Measurements from ENCODE around the gene LMOD3.

Gene LMOD3

DNA sequence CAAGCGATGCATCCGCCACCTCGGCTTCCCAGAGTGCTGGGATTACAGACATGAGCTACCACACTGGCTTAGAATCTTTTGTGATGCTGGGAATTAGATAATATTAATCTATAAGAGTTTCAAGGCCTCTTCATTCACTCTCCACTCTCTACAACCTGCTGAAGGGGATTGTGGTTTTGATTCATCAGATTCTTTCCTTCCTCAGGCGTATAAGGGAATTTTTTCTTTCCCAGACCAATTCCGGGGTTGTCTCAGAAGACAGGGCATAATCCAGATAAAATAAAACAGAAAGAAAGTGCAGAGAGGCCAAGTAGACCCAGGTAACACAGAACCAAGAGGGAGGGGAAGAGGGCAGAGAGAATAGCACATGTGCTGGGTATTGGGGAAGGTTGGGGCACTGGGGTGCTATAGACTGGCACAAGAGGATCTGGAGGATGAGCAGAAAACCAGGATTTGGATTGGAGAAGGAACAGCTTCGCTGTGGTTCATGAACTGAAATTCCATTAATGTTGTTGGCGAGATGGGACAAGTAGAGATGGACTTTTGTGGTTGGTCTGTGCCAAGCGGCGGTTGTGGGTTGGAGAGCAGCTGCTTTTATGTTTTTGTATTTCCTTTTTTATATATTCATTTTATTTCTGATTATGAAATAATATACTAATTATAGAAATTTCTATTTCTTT is 24.8 kb downstream of the LMOD3 start:
- Histone ChIP-seq H3K79me2 (ENCODE audit: insufficient read depth, low read depth) (peaks cover 79% of the 10 kb centered on the region), H3K4me1 (ENCODE audit: low read depth, poor library complexity, severe bottlenecking) (peaks cover 88% of the 10 kb centered on the region)

DNA sequence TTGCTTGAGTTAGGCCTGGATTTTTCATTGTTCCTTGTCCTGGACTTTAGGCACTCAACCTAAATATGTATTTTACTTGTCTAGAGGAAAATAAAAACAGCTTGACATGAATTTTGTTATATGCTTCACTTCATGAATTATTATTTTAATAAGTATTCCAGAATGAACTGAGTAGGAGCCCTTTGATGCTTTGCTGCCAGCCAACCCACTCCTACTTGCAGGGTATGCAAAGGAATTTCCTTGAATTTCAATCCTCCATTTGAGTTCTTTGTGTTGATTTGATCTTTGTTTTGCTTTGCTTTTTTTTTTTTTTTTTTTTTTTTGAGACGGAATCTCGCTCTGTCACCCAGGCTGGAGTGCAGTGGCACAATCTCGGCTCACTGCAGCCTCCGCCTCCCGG is 26.1 kb downstream of the LMOD3 start:
- Histone ChIP-seq H3K4me2 (peak overlapping the region; percentile 57), H3K79me2 (ENCODE audit: insufficient read depth, low read depth) (peaks cover 79% of the 10 kb centered on the region), H3K4me3 (IDR thresholded peaks at IDR 0.05; ENCODE audit: insufficient read depth, low read depth, low read length) (no peak overlapping the region), H2AFZ (ENCODE audit: low read depth) (no peak overlapping the region), H4K20me1 (ENCODE audit: insufficient read depth) (no peaks in the 10 kb centered on the region), H3K27me3 (ENCODE audit: insufficient read depth, low read depth) (no peaks in the 10 kb centered on the region), H3K27ac (peak overlapping the region; percentile 78), H3K36me3 (ENCODE audit: insufficient read depth) (no peaks in the 10 kb centered on the region), H3K4me1 (ENCODE audit: low read depth, poor library complexity, severe bottlenecking) (peaks cover 91% of the 10 kb centered on the region), H3K9ac (no peak overlapping the region; the same call in 1 of the 2 replicates)
- TF ChIP-seq, protein P1, sequence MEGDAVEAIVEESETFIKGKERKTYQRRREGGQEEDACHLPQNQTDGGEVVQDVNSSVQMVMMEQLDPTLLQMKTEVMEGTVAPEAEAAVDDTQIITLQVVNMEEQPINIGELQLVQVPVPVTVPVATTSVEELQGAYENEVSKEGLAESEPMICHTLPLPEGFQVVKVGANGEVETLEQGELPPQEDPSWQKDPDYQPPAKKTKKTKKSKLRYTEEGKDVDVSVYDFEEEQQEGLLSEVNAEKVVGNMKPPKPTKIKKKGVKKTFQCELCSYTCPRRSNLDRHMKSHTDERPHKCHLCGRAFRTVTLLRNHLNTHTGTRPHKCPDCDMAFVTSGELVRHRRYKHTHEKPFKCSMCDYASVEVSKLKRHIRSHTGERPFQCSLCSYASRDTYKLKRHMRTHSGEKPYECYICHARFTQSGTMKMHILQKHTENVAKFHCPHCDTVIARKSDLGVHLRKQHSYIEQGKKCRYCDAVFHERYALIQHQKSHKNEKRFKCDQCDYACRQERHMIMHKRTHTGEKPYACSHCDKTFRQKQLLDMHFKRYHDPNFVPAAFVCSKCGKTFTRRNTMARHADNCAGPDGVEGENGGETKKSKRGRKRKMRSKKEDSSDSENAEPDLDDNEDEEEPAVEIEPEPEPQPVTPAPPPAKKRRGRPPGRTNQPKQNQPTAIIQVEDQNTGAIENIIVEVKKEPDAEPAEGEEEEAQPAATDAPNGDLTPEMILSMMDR (conservative IDR thresholded peaks at IDR 0.05; ENCODE audit: low read depth, low read length), result no peak

More for the DNA sequence above, 24.8 kb downstream of the LMOD3 start:
- TF ChIP-seq, protein P1 (conservative IDR thresholded peaks at IDR 0.05; ENCODE audit: low read depth, low read length), result no peak
- Histone ChIP-seq H3K4me3 (IDR thresholded peaks at IDR 0.05; ENCODE audit: insufficient read depth, low read depth, low read length) (no peak overlapping the region), H3K27ac (peak overlapping the region; percentile 78; the same call in 1 of the 2 replicates), H4K20me1 (ENCODE audit: insufficient read depth) (no peaks in the 10 kb centered on the region), H2AFZ (ENCODE audit: low read depth) (no peak overlapping the region), H3K9ac (no peak overlapping the region), H3K4me2 (peak overlapping the region; percentile 57), H3K36me3 (ENCODE audit: insufficient read depth) (no peaks in the 10 kb centered on the region; the same call in 1 of the 2 replicates), H3K27me3 (ENCODE audit: insufficient read depth, low read depth) (no peaks in the 10 kb centered on the region)

DNA sequence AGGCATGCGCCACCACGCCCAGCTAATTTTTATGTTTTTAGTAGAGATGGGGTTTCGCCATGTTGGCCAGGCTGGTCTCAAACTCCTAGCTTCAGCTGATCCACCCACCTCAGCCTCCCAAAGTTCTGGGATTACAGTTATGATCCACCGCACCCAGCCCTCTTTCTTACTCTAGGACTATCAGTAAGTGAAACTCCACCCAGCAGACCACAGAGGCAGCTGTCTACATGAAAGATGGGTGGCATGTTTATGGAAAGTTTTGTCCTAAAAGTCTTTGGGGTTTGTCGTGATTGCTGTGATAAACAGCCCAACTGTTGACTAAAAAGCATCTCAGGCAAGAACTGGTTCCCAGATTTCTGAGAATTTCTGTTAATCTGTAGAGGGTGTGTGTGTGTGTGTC is 26.8 kb downstream of the LMOD3 start:
- Histone ChIP-seq H3K4me1 (ENCODE audit: low read depth, poor library complexity, severe bottlenecking) (peaks cover 93% of the 10 kb centered on the region), H2AFZ (ENCODE audit: low read depth) (no peak overlapping the region), H3K27ac (peak overlapping the region; percentile 78), H3K79me2 (ENCODE audit: insufficient read depth, low read depth) (peaks cover 82% of the 10 kb centered on the region), H3K36me3 (ENCODE audit: insufficient read depth) (no peaks in the 10 kb centered on the region), H3K9ac (peak overlapping the region; percentile 25; the same call in 1 of the 2 replicates), H3K27me3 (ENCODE audit: insufficient read depth, low read depth) (no peaks in the 10 kb centered on the region), H3K4me2 (peak overlapping the region; percentile 57), H4K20me1 (ENCODE audit: insufficient read depth) (no peaks in the 10 kb centered on the region), H3K4me3 (IDR thresholded peaks at IDR 0.05; ENCODE audit: insufficient read depth, low read depth, low read length) (no peak overlapping the region)
- TF ChIP-seq, protein P1 (conservative IDR thresholded peaks at IDR 0.05; ENCODE audit: low read depth, low read length), result no peak

DNA sequence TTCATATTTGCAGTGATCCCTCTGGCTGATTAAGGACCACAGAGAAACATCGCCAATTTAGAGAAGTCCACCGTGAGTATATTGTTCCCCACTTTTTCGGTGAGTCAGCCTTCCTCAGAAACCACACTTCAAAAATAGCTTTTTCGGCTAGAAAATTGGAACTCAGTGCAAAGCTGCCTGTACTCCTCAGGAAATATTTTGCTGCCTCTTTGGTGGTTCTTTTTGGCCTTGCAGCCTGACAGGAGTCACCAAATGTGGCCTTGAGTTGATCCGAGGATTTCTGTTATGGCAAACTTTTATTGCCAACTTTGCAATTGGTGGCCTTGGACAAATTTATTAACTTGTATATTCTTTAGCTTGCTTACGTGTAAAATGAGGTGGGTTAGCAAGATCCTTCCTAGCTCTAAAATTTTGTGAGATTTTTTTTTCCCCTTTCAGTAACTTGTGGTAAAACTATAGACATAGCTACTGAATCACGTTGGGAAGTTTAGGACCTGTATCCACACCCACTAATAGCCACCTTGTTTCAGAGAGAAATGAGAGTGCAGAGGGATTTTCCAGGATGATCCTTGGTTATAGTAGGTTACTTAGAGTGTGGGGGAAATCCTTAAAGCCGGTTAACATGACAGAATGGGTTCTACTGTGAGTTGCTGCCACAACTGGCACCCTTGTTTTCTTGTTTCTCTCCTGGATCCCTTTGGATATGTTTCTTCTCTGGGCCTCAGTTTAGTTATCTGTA is 27.8 kb downstream of the LMOD3 start:
- peaks cover 96% of the 10 kb centered on the region for H3K4me1 ChIP-seq (ENCODE audit: low read depth, poor library complexity, severe bottlenecking)
- TF ChIP-seq, protein P1 (conservative IDR thresholded peaks at IDR 0.05; ENCODE audit: low read depth, low read length), result no peak
- no peak overlapping the region for H2AFZ ChIP-seq (ENCODE audit: low read depth)
- no peaks in the 10 kb centered on the region for H3K36me3 ChIP-seq (ENCODE audit: insufficient read depth)
- H3K4me2 ChIP-seq, result peak overlapping the region; percentile 49
- H4K20me1 ChIP-seq (ENCODE audit: insufficient read depth), result no peaks in the 10 kb centered on the region
- peak overlapping the region; percentile 78 for H3K27ac ChIP-seq
- peak overlapping the region; percentile 26 for H3K4me3 ChIP-seq (IDR thresholded peaks at IDR 0.05; ENCODE audit: insufficient read depth, low read depth, low read length)
- peaks cover 82% of the 10 kb centered on the region for H3K79me2 ChIP-seq (ENCODE audit: insufficient read depth, low read depth)
- peak overlapping the region; percentile 38; the same call in 1 of the 2 replicates for H3K9ac ChIP-seq
- H3K27me3 ChIP-seq (ENCODE audit: insufficient read depth, low read depth), result no peaks in the 10 kb centered on the region

Data from KMS-11 (cell line).